Measurements from ENCODE around the gene ZNF565.

Gene ZNF565

GRCh38 chr19:36149673-36150406 is 64.6 kb downstream of the ZNF565 start:
- Histone ChIP-seq H3K36me3 (ENCODE audit: control insufficient read depth, insufficient read depth, low read length) (peaks cover 90% of the 10 kb centered on the region), H3K4me1 (ENCODE audit: control insufficient read depth, insufficient read depth, low read length, poor library complexity, severe bottlenecking) (no peaks in the 10 kb centered on the region)
- 94 to 95% methylated on average over 13 of the region's 13 CpGs for WGBS, 2 experiments (ENCODE audit: insufficient coverage in 2 of 2)

DNA sequence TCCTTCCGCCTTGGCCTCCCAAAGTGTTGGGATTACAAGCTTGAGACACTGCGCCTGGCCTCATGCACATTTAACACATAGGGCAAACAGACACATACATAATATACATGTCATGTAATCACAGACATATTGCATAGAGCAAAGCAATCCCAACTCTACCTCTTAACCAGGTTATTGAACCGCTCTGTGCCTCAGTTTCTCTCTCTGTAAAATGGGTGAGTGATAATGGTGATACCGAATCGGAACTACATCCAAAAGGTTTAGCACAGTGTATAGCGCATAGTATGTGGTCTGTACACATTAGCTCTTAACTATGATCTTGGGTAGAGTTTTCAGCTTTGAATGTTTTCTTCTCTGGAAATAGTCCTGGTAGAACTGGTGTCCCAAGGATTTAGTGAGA is 69.8 kb downstream of the ZNF565 start:
- Histone ChIP-seq H3K4me1 (ENCODE audit: control insufficient read depth, insufficient read depth, low read length, poor library complexity, severe bottlenecking) (peaks cover 6% of the 10 kb centered on the region), H3K36me3 (ENCODE audit: control insufficient read depth, insufficient read depth, low read length) (peaks cover 78% of the 10 kb centered on the region)
- WGBS, 2 experiments (ENCODE audit: insufficient coverage in 2 of 2): 96 to 100% methylated on average over 5 of the region's 6 CpGs

More at GRCh38 chr19:36149673-36150406, 64.6 kb downstream of the ZNF565 start:
- Histone ChIP-seq H3K9me3 (ENCODE audit: control insufficient read depth, low read length) (no peaks in the 10 kb centered on the region), H3K27ac (ENCODE audit: low read depth, low read length, severe bottlenecking) (no peak overlapping the region), H3K4me3 (ENCODE audit: extremely low read depth, insufficient read depth, low read length, poor library complexity, severe bottlenecking) (no peak overlapping the region)

GRCh38 chr19:36142496-36142895 is 72.0 kb downstream of the ZNF565 start:
- Histone ChIP-seq H3K27ac (ENCODE audit: low read depth, low read length, severe bottlenecking) (no peak overlapping the region), H3K36me3 (ENCODE audit: control insufficient read depth, insufficient read depth, low read length) (peaks cover 58% of the 10 kb centered on the region), H3K4me3 (ENCODE audit: extremely low read depth, insufficient read depth, low read length, poor library complexity, severe bottlenecking) (no peak overlapping the region), H3K9me3 (ENCODE audit: control insufficient read depth, low read length) (no peaks in the 10 kb centered on the region), H3K4me1 (ENCODE audit: control insufficient read depth, insufficient read depth, low read length, poor library complexity, severe bottlenecking) (peaks cover 9% of the 10 kb centered on the region)
- 94 to 99% methylated on average over 7 to 8 of the region's 9 CpGs for WGBS, 2 experiments (ENCODE audit: insufficient coverage in 2 of 2)

More for the DNA sequence above, 69.8 kb downstream of the ZNF565 start:
- Histone ChIP-seq H3K27ac (ENCODE audit: low read depth, low read length, severe bottlenecking) (no peak overlapping the region), H3K4me3 (ENCODE audit: extremely low read depth, insufficient read depth, low read length, poor library complexity, severe bottlenecking) (no peak overlapping the region), H3K9me3 (ENCODE audit: control insufficient read depth, low read length) (no peaks in the 10 kb centered on the region)

- WGBS, 2 experiments (ENCODE audit: insufficient coverage in 2 of 2): 93 to 98% methylated on average over 10 to 13 of the region's 14 CpGs
- Histone ChIP-seq H3K4me3 (ENCODE audit: extremely low read depth, insufficient read depth, low read length, poor library complexity, severe bottlenecking) (no peak overlapping the region), H3K27ac (ENCODE audit: low read depth, low read length, severe bottlenecking) (no peak overlapping the region), H3K4me1 (ENCODE audit: control insufficient read depth, insufficient read depth, low read length, poor library complexity, severe bottlenecking) (peaks cover 10% of the 10 kb centered on the region), H3K36me3 (ENCODE audit: control insufficient read depth, insufficient read depth, low read length) (peaks cover 54% of the 10 kb centered on the region), H3K9me3 (ENCODE audit: control insufficient read depth, low read length) (no peaks in the 10 kb centered on the region)
Measured at GRCh38 chr19:36142046-36142445, 72.4 kb downstream of the ZNF565 start.

GRCh38 chr19:36141039-36141927 is 73.2 kb downstream of the ZNF565 start:
- Histone ChIP-seq H3K27ac (ENCODE audit: low read depth, low read length, severe bottlenecking) (no peak overlapping the region), H3K9me3 (ENCODE audit: control insufficient read depth, low read length) (no peaks in the 10 kb centered on the region), H3K36me3 (ENCODE audit: control insufficient read depth, insufficient read depth, low read length) (peaks cover 46% of the 10 kb centered on the region), H3K4me1 (ENCODE audit: control insufficient read depth, insufficient read depth, low read length, poor library complexity, severe bottlenecking) (peaks cover 17% of the 10 kb centered on the region), H3K4me3 (ENCODE audit: extremely low read depth, insufficient read depth, low read length, poor library complexity, severe bottlenecking) (peak overlapping the region; percentile 100)
- 30 to 31% methylated on average over 24 of the region's 42 CpGs for whole genome bisulfite sequencing, 2 experiments (ENCODE audit: insufficient coverage in 2 of 2)

DNA sequence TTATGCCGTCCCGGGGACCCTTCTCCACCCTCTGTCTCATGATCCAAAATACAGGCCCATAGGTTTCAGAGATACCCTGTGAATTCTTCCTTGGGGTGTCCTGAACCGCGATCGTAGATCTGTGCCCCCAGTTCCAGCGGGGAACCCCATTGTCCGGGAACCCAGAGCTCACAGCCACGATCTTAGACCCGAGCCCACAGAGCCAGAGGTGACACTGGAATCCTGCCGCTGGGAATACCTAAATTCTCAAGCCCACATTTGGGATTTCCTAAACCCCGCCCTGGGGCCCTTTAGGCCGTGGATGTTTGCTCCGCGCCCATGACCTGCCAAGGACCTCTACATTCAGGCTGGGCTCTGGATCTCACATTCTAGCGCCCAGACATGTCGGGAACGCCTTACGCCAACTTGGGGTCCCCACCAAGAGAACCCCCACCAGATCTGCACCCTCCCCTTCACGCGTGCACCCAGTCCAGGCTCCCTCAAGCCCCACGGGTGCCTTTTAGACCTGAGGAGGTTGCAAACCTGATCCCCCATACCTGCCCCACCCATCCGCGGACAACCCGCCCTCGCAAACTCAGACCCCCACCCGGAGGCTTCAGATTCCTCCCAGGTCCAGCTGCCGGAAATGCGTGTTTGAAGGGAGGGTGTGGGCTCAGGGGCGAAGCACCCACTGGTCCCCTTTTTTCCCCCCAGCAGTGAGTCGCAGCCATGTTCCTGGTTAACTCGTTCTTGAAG is 74.0 kb downstream of the ZNF565 start:
- peaks cover 17% of the 10 kb centered on the region for H3K4me1 ChIP-seq (ENCODE audit: control insufficient read depth, insufficient read depth, low read length, poor library complexity, severe bottlenecking)
- no peaks in the 10 kb centered on the region for H3K9me3 ChIP-seq (ENCODE audit: control insufficient read depth, low read length)
- H3K36me3 ChIP-seq (ENCODE audit: control insufficient read depth, insufficient read depth, low read length): peaks cover 38% of the 10 kb centered on the region
- H3K27ac ChIP-seq (ENCODE audit: low read depth, low read length, severe bottlenecking): peak overlapping the region; percentile 88
- H3K4me3 ChIP-seq (ENCODE audit: extremely low read depth, insufficient read depth, low read length, poor library complexity, severe bottlenecking): peak overlapping the region; percentile 100
- WGBS, 2 experiments (ENCODE audit: insufficient coverage in 2 of 2): 0% methylated on average over 20 to 26 of the region's 31 CpGs

GRCh38 chr19:36139473-36140303 is 74.8 kb downstream of the ZNF565 start, which contains the start of gene CAPNS1:
Gene CAPNS1 (plus strand): TSS chr19:36140066. CDS start chr19:36141012, 946 bp downstream.
- Histone ChIP-seq H3K4me3 (ENCODE audit: extremely low read depth, insufficient read depth, low read length, poor library complexity, severe bottlenecking) (peak within 1 kb of the TSS; percentile 100), H3K4me1 (ENCODE audit: control insufficient read depth, insufficient read depth, low read length, poor library complexity, severe bottlenecking) (peaks cover 17% of the 10 kb centered on the region), H3K27ac (ENCODE audit: low read depth, low read length, severe bottlenecking) (peak within 1 kb of the TSS; percentile 88), H3K36me3 (ENCODE audit: control insufficient read depth, insufficient read depth, low read length) (peaks cover 30% of the 10 kb centered on the region), H3K9me3 (ENCODE audit: control insufficient read depth, low read length) (no peaks in the 10 kb centered on the region)
- 1% methylated on average over 72 of the region's 75 CpGs for WGBS, 2 experiments (ENCODE audit: insufficient coverage in 2 of 2)

DNA sequence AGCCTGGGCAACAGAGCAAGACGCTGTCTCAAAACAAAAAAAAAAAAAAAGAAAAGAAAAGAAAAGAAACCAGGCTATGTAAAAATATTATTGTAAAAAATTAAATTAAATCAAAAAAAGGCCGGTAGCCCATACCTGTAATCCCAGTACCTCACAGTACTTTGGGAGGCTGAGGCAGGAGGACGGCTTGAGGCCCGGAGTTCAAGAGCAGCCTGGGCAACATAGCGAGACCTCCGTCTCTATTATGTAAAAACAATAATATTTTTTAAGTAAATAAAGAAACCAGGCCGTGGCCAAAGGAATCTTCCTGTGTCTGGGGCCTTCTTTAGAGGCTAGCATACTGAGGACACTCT is 75.4 kb downstream of the ZNF565 start:
- no CpG with 5 or more reads among the region's 7 CpGs for WGBS, 2 experiments (ENCODE audit: insufficient coverage in 2 of 2)
- H3K27ac ChIP-seq (ENCODE audit: low read depth, low read length, severe bottlenecking): peak overlapping the region; percentile 87
- H3K4me1 ChIP-seq (ENCODE audit: control insufficient read depth, insufficient read depth, low read length, poor library complexity, severe bottlenecking): peaks cover 17% of the 10 kb centered on the region
- no peaks in the 10 kb centered on the region for H3K9me3 ChIP-seq (ENCODE audit: control insufficient read depth, low read length)
- H3K36me3 ChIP-seq (ENCODE audit: control insufficient read depth, insufficient read depth, low read length): peaks cover 24% of the 10 kb centered on the region
- H3K4me3 ChIP-seq (ENCODE audit: extremely low read depth, insufficient read depth, low read length, poor library complexity, severe bottlenecking): peak overlapping the region; percentile 100

DNA sequence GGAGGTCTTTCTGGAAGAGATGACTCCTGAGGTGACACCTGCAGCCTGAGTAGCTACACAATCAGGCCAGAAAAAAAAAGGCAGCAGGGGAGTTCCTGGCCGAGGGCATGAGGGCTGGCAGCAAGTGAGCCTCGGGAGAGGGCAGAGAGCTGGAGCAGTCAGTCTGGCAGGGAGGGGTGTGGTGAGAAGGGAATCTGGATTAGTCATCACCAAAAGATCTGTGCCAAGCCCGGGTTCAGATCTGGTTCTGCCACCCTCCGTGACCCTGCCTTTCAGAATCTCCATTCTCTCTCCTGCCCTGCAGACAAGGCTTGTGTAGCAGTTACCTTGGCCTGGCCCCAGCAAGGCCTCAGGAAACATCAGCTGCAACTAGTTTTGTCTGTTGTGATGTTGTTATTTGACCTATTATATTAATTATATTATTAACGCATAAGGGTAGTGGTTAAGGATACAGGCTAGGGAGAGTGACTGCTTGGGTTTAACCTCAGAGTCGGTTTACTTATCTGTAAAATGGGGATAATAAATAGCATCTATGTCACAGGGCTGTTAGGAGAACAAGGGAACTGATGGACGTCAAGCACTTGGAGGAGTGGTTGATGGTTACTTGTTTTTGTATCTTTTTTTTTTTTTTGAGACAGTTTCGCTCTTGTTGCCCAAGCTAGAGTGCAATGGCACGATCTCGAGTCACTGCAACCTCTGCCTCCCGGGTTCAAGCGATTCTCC is 77.3 kb downstream of the ZNF565 start:
- H3K4me1 ChIP-seq (ENCODE audit: control insufficient read depth, insufficient read depth, low read length, poor library complexity, severe bottlenecking): peaks cover 17% of the 10 kb centered on the region
- no peak overlapping the region for H3K4me3 ChIP-seq (ENCODE audit: extremely low read depth, insufficient read depth, low read length, poor library complexity, severe bottlenecking)
- WGBS, 2 experiments (ENCODE audit: insufficient coverage in 2 of 2): 64 to 89% methylated on average over 4 to 10 of the region's 12 CpGs
- H3K9me3 ChIP-seq (ENCODE audit: control insufficient read depth, low read length): no peaks in the 10 kb centered on the region
- peaks cover 9% of the 10 kb centered on the region for H3K36me3 ChIP-seq (ENCODE audit: control insufficient read depth, insufficient read depth, low read length)
- no peak overlapping the region for H3K27ac ChIP-seq (ENCODE audit: low read depth, low read length, severe bottlenecking)

Measured in mesodermal cell (in vitro differentiated cells).